Breast epithelium (tissue), 3 donors: ENCODE data around the gene DBT.

ENCODE experiments used
- POLR2A ChIP-seq: fragments of 450-650 bp; IDR thresholded peaks from one replicate; pipeline ENCODE4 v1.6.1; 2016; ENCODE audit warnings: antibody characterized with exemption, mild to moderate bottlenecking, moderate library complexity
- POLR2AphosphoS5 ChIP-seq, 3 donors: sonication (generic); formaldehyde crosslinking; IDR thresholded peaks; one replicate each; pipeline ENCODE4 v1.6.1; 2017; ENCODE audit warnings: antibody characterized with exemption in 3 of 3
- TF ChIP-seq, protein P1 (sequence below), 3 donors: fragments of 450-650 bp; IDR thresholded peaks; one replicate each; pipeline ENCODE4 v1.5.1; 2016 to 2017; ENCODE audit warnings: antibody characterized with exemption in 3 of 3, mild to moderate bottlenecking in 3 of 3, moderate library complexity in 3 of 3

DNA sequence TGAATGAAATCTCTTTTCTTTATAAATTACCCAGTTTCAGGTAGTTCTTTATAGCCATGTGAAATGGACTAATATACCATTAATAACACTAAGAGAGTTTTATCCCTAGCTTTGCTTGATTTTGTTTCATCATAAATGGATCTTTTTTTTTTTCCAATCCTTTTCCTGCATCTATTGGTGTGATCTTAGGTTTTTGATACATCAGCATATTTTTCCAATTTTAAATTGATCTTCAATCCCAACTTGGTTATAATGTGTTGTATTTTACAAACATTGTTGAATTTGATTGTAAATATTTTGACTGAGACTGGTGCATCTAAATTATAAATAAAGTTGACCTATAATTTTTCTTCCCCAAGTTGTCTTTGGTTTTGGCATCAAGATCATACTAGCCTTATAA is 12.1 kb upstream of the DBT start:
- TF ChIP-seq, protein P1, sequence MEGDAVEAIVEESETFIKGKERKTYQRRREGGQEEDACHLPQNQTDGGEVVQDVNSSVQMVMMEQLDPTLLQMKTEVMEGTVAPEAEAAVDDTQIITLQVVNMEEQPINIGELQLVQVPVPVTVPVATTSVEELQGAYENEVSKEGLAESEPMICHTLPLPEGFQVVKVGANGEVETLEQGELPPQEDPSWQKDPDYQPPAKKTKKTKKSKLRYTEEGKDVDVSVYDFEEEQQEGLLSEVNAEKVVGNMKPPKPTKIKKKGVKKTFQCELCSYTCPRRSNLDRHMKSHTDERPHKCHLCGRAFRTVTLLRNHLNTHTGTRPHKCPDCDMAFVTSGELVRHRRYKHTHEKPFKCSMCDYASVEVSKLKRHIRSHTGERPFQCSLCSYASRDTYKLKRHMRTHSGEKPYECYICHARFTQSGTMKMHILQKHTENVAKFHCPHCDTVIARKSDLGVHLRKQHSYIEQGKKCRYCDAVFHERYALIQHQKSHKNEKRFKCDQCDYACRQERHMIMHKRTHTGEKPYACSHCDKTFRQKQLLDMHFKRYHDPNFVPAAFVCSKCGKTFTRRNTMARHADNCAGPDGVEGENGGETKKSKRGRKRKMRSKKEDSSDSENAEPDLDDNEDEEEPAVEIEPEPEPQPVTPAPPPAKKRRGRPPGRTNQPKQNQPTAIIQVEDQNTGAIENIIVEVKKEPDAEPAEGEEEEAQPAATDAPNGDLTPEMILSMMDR (IDR thresholded peaks at IDR 0.05), result no peak
- TF ChIP-seq POLR2A (no peak), POLR2AphosphoS5 (IDR thresholded peaks at IDR 0.05) (no peak)
